ENCODE results near the gene GMDS. TPM values are rescaled to one million over a fixed set of nuclear protein-coding genes. Genes with fewer than 3 reads are reported as not detected.
A peak's percentile ranks its signal among the peaks of the same experiment; 100 is the strongest.

The GMDS gene
- polyA plus RNA-seq, 1 donor (not counting 4 experiments of a cell fraction or from before 2014, with no cell fraction given): 22.1 TPM

DNA sequence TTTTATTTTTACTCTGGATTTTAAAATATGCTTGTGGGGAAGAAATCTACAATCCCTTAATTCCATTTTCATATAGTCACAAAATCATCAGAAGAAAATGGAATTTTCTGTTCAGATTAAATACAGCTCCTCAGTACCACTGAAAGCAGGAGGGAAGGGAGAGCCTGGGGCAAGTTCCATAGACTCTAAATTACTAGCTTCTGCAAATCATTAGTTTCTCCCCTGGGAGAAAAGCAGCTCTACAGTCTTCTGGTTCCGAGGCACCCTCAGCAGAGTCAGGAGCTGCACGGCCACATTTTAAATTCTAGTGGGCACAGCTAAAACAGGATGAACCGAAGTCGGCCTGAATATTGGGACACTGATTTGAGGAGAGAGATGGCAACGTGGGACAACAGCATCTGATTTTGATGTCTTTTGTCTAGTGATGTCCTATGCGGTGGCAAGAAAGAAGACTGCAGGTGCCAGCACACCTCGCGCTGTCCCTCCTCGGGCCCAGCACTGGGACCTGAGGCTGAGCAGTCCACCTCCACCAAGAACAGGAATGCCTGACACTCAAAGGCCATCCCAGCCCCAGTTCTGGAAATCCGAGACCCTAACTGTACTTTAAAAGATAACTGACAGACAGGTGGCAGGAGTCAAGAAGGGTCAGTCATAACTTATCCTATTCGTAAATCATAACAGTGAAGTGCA is 545.0 kb downstream of the GMDS start:
- no peaks in the 10 kb centered on the region for H3K9me1 ChIP-seq (ENCODE audit: control insufficient read depth, extremely low read depth, insufficient read depth, low read length)
- no peak overlapping the region for H3K4me2 ChIP-seq (ENCODE audit: control insufficient read depth, extremely low read depth, insufficient read depth, low read depth, low read length)
- H3K9me3 ChIP-seq (ENCODE audit: control insufficient read depth, low read depth, low read length): no peaks in the 10 kb centered on the region
- dilution Hi-C loops (cut with MboI; ENCODE audit: extremely low pct_ligation_motif_present, low sequenced_read_pairs): no loop called here
- H3K79me2 ChIP-seq (ENCODE audit: control insufficient read depth, insufficient read depth, low read length): no peaks in the 10 kb centered on the region
- no peaks in the 10 kb centered on the region for H3K27me3 ChIP-seq (ENCODE audit: control insufficient read depth, extremely low read depth, insufficient read depth, low read length)
- FAIRE-seq (no peak), DNase-seq (ENCODE audit: low read depth, low spot score) (no peak)
- no peak overlapping the region for H3K9ac ChIP-seq (ENCODE audit: control insufficient read depth, extremely low read depth, insufficient read depth, low read length)
- H3K27ac ChIP-seq (ENCODE audit: control insufficient read depth, insufficient read depth, low read length): no peak overlapping the region
- no peak for TF ChIP-seq EZH2 (IDR thresholded peaks at IDR 0.05; ENCODE audit: low read length)
- TF ChIP-seq, protein P1, sequence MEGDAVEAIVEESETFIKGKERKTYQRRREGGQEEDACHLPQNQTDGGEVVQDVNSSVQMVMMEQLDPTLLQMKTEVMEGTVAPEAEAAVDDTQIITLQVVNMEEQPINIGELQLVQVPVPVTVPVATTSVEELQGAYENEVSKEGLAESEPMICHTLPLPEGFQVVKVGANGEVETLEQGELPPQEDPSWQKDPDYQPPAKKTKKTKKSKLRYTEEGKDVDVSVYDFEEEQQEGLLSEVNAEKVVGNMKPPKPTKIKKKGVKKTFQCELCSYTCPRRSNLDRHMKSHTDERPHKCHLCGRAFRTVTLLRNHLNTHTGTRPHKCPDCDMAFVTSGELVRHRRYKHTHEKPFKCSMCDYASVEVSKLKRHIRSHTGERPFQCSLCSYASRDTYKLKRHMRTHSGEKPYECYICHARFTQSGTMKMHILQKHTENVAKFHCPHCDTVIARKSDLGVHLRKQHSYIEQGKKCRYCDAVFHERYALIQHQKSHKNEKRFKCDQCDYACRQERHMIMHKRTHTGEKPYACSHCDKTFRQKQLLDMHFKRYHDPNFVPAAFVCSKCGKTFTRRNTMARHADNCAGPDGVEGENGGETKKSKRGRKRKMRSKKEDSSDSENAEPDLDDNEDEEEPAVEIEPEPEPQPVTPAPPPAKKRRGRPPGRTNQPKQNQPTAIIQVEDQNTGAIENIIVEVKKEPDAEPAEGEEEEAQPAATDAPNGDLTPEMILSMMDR (optimal IDR thresholded peaks at IDR 0.05 in 1 of 3, IDR thresholded peaks at IDR 0.05 in 1 of 3, conservative IDR thresholded peaks at IDR 0.05 in 1 of 3; ENCODE audit: extremely low read depth in 1 of 3, insufficient read depth in 2 of 3, low read length in 3 of 3): no peak
- no peaks in the 10 kb centered on the region for H3K36me3 ChIP-seq (ENCODE audit: control insufficient read depth in 2 of 2, extremely low read depth in 1 of 2, insufficient read depth in 2 of 2, low read length in 2 of 2)
- H3K4me1 ChIP-seq (ENCODE audit: control insufficient read depth, extremely low read depth, insufficient read depth, low read length): peaks cover 34% of the 10 kb centered on the region
- H3K4me3 ChIP-seq (ENCODE audit: control insufficient read depth in 2 of 3, extremely low read depth in 1 of 3, insufficient read depth in 2 of 3, low read depth in 1 of 3, low read length in 3 of 3): no peak overlapping the region
- no peak overlapping the region for H2AFZ ChIP-seq (ENCODE audit: control insufficient read depth, low read length)
- no peaks in the 10 kb centered on the region for H4K20me1 ChIP-seq (ENCODE audit: control insufficient read depth, extremely low read depth, insufficient read depth, low read length)

DNA sequence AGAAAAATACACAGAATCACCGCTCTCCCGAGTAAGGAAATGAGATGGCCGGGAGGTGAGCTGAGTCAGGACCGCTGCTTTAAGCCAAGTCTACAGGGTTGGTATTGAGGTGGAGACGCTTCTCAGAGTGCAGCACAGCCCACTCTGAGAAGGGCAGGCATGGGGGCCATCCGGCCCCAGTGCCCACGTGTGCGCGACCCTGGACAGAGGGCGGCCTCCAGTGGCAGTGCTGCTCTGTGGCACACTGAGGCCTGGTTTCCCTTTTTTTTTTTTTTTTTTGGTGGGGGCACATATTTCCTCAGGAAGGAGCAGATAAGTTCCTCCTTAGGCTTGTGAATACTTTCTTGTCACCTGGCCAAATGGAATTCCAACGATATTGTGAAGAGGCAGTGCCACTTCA is 546.9 kb downstream of the GMDS start:
- DNase-seq (ENCODE audit: low read depth, low spot score): no peak
- Histone ChIP-seq H3K9me3 (ENCODE audit: control insufficient read depth, low read depth, low read length) (no peaks in the 10 kb centered on the region), H3K4me3 (ENCODE audit: control insufficient read depth in 2 of 3, extremely low read depth in 1 of 3, insufficient read depth in 2 of 3, low read depth in 1 of 3, low read length in 3 of 3) (no peak overlapping the region), H3K4me1 (ENCODE audit: control insufficient read depth, extremely low read depth, insufficient read depth, low read length) (peaks cover 15% of the 10 kb centered on the region), H4K20me1 (ENCODE audit: control insufficient read depth, extremely low read depth, insufficient read depth, low read length) (no peaks in the 10 kb centered on the region), H3K79me2 (ENCODE audit: control insufficient read depth, insufficient read depth, low read length) (no peaks in the 10 kb centered on the region), H3K27ac (ENCODE audit: control insufficient read depth, insufficient read depth, low read length) (no peak overlapping the region), H3K4me2 (ENCODE audit: control insufficient read depth, extremely low read depth, insufficient read depth, low read depth, low read length) (no peak overlapping the region), H2AFZ (ENCODE audit: control insufficient read depth, low read length) (no peak overlapping the region), H3K27me3 (ENCODE audit: control insufficient read depth, extremely low read depth, insufficient read depth, low read length) (no peaks in the 10 kb centered on the region), H3K9ac (ENCODE audit: control insufficient read depth, extremely low read depth, insufficient read depth, low read length) (no peak overlapping the region), H3K9me1 (ENCODE audit: control insufficient read depth, extremely low read depth, insufficient read depth, low read length) (no peaks in the 10 kb centered on the region), H3K36me3 (ENCODE audit: control insufficient read depth in 2 of 2, extremely low read depth in 1 of 2, insufficient read depth in 2 of 2, low read length in 2 of 2) (no peaks in the 10 kb centered on the region)
- TF ChIP-seq, protein P1 (optimal IDR thresholded peaks at IDR 0.05 in 1 of 3, IDR thresholded peaks at IDR 0.05 in 1 of 3, conservative IDR thresholded peaks at IDR 0.05 in 1 of 3; ENCODE audit: extremely low read depth in 1 of 3, insufficient read depth in 2 of 3, low read length in 3 of 3): peak in 1 of 3 experiments; percentile 29
- TF ChIP-seq EZH2 (IDR thresholded peaks at IDR 0.05; ENCODE audit: low read length): no peak
- no peak for FAIRE-seq
- dilution Hi-C loops (cut with MboI; ENCODE audit: extremely low pct_ligation_motif_present, low sequenced_read_pairs): no loop called here

Measured in keratinocyte (primary cell).